DOHH2 (cell line): ENCODE data around the gene YEATS2.

ENCODE experiments used
- EZH2phosphoT487 ChIP-seq: fragments of 200-600 bp; sonication (generic); IDR thresholded peaks from 2 replicates; pipeline ENCODE4 v1.6.1; 2017; ENCODE audit warnings: borderline replicate concordance, mild to moderate bottlenecking, antibody characterized with exemption, low read length, moderate library complexity, mixed read lengths
- TF ChIP-seq, protein P1 (sequence below): fragments of 200-600 bp; sonication (generic); IDR thresholded peaks from one replicate; pipeline ENCODE4 v1.5.1; 2014; ENCODE audit warnings: antibody characterized with exemption, mild to moderate bottlenecking, low read depth, low read length; ENCODE audit not compliant: poor library complexity, severe bottlenecking

GRCh38 chr3:183718012-183718411 is 20.4 kb downstream of the YEATS2 start:
- TF ChIP-seq, protein P1, sequence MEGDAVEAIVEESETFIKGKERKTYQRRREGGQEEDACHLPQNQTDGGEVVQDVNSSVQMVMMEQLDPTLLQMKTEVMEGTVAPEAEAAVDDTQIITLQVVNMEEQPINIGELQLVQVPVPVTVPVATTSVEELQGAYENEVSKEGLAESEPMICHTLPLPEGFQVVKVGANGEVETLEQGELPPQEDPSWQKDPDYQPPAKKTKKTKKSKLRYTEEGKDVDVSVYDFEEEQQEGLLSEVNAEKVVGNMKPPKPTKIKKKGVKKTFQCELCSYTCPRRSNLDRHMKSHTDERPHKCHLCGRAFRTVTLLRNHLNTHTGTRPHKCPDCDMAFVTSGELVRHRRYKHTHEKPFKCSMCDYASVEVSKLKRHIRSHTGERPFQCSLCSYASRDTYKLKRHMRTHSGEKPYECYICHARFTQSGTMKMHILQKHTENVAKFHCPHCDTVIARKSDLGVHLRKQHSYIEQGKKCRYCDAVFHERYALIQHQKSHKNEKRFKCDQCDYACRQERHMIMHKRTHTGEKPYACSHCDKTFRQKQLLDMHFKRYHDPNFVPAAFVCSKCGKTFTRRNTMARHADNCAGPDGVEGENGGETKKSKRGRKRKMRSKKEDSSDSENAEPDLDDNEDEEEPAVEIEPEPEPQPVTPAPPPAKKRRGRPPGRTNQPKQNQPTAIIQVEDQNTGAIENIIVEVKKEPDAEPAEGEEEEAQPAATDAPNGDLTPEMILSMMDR, result no peak
- no peak for TF ChIP-seq EZH2phosphoT487
